Neural progenitor cell (in vitro differentiated cells): ENCODE measurements around the gene ENO1.

ENCODE experiments used
- CTCF ChIP-seq: fragments of 200-600 bp; sonication (generic); IDR thresholded peaks from 2 replicates; pipeline ENCODE4 v1.5.1; 2017; ENCODE audit warnings: antibody characterized with exemption, mild to moderate bottlenecking
- EZH2phosphoT487 ChIP-seq: fragments of 200-600 bp; sonication (generic); IDR thresholded peaks from 2 replicates; pipeline ENCODE4 v1.6.1; 2017; ENCODE audit warnings: antibody characterized with exemption

- no peak for TF ChIP-seq CTCF
- no peak for TF ChIP-seq EZH2phosphoT487
Measured at GRCh38 chr1:8863138-8863537, 15.3 kb downstream of the ENO1 start.
